Colonic mucosa (tissue), 4 donors: Measurements from ENCODE around the gene PSPH. TPM values are rescaled to one million over a fixed set of nuclear protein-coding genes. Genes with fewer than 3 reads are reported as not detected.
"Not testable (repeated sequence)": the region's sequence is repeated elsewhere in the genome, so short reads cannot be mapped to it uniquely, and the experiment has no call there.

Experiments
- DNase-seq: peaks from one replicate; pipeline ENCODE4 v3.0.0-alpha.2; 2020
- H3K27ac ChIP-seq: fragments of 200-600 bp; one replicate; pipeline ENCODE4 v1.8.0; 2021
- H3K27me3 ChIP-seq: fragments of 200-600 bp; one replicate; pipeline ENCODE4 v1.8.0; 2021
- H3K36me3 ChIP-seq: fragments of 200-600 bp; one replicate; pipeline ENCODE4 v1.8.0; 2021
- H3K4me1 ChIP-seq: fragments of 200-600 bp; one replicate; pipeline ENCODE4 v1.8.0; 2021; ENCODE audit warnings: mild to moderate bottlenecking
- H3K4me3 ChIP-seq: fragments of 200-600 bp; one replicate; pipeline ENCODE4 v1.8.0; 2021
- H3K9ac ChIP-seq, 2 donors: one replicate each; pipeline ENCODE4 v1.7.0; 2013; ENCODE audit warnings: control low read depth in 2 of 2, low read depth in 2 of 2, low read length in 2 of 2
- H3K9me3 ChIP-seq: fragments of 200-600 bp; one replicate; pipeline ENCODE4 v1.8.0; 2021
- CTCF ChIP-seq: fragments of 200-600 bp; IDR thresholded peaks from one replicate; pipeline ENCODE4 v1.8.0; 2022; ENCODE audit warnings: antibody characterized with exemption, mild to moderate bottlenecking
- intact Hi-C: fragments of 100-400 bp; cut with DNase I; formaldehyde crosslinking; loops from one replicate; pipeline ENCODE4 v1.14.1; 2022
- total RNA-seq, 2 donors: library from RNA; stranded (reverse); fragmentation: NEBNext Ultra II Directional in 1 of 2; extraction: Animal tissue kit (Norgen Biotek cat#: 25700) in 1 of 2; gene quantifications; one replicate each; pipeline ENCODE4 v1.2.1, GENCODE V29; 2021
- donor health status: healthy.
- donor health status: DM: no; HTN: no; CAD: no.
- donor health status: DM: no; HTN: no; CAD: no.

PSPH gene
- total RNA-seq, 2 donors from 2014 or later = 7.5 to 23.4 TPM

GRCh38 chr7:56091591-56091990 is 40.3 kb upstream of the PSPH start:
- Histone ChIP-seq H3K4me3 (no peak overlapping the region), H3K27ac (no peak overlapping the region)
- DNase-seq = no peak

GRCh38 chr7:56087445-56087844 is 36.2 kb upstream of the PSPH start:
- H3K36me3 ChIP-seq = no peaks in the 10 kb centered on the region
- H3K9me3 ChIP-seq = no peaks in the 10 kb centered on the region
- H3K4me3 ChIP-seq = no peak overlapping the region
- TF ChIP-seq CTCF = no peak
- no peak overlapping the region for H3K27ac ChIP-seq
- intact Hi-C loops = no loop called here
- H3K4me1 ChIP-seq = no peaks in the 10 kb centered on the region
- no peak for DNase-seq
- no peaks in the 10 kb centered on the region for H3K27me3 ChIP-seq
- peak overlapping the region in 1 of 2 donors; percentile 35 for H3K9ac ChIP-seq

More at GRCh38 chr7:56091591-56091990, 40.3 kb upstream of the PSPH start:
- Histone ChIP-seq H3K27me3 (no peaks in the 10 kb centered on the region), H3K9me3 (no peaks in the 10 kb centered on the region), H3K4me1 (no peaks in the 10 kb centered on the region), H3K36me3 (no peaks in the 10 kb centered on the region), H3K9ac (no peak overlapping the region)
- TF ChIP-seq CTCF = no peak
- intact Hi-C loops = no loop called here

- no peak for DNase-seq
- Histone ChIP-seq H3K4me3 (no peak overlapping the region), H3K9ac (no peak overlapping the region), H3K36me3 (no peaks in the 10 kb centered on the region), H3K4me1 (no peaks in the 10 kb centered on the region), H3K27ac (no peak overlapping the region), H3K9me3 (no peaks in the 10 kb centered on the region), H3K27me3 (no peaks in the 10 kb centered on the region)
- TF ChIP-seq CTCF = no peak
- intact Hi-C loops = no loop called here
Observed at GRCh38 chr7:56086761-56087160, 35.5 kb upstream of the PSPH start.

- H3K27me3 ChIP-seq = no peaks in the 10 kb centered on the region
- H3K4me1 ChIP-seq = no peaks in the 10 kb centered on the region
- no peak overlapping the region for H3K4me3 ChIP-seq
- no peak for DNase-seq
- intact Hi-C loops = no loop called here
- no peak overlapping the region for H3K27ac ChIP-seq
- no peaks in the 10 kb centered on the region for H3K36me3 ChIP-seq
- no peak overlapping the region for H3K9ac ChIP-seq
- no peaks in the 10 kb centered on the region for H3K9me3 ChIP-seq
- no peak for TF ChIP-seq CTCF
Observed at GRCh38 chr7:56083150-56083785, 32.0 kb upstream of the PSPH start.

- Histone ChIP-seq H3K27ac (no peak overlapping the region), H3K9me3 (no peaks in the 10 kb centered on the region), H3K27me3 (no peaks in the 10 kb centered on the region), H3K4me1 (no peaks in the 10 kb centered on the region), H3K9ac (no peak overlapping the region), H3K36me3 (no peaks in the 10 kb centered on the region), H3K4me3 (no peak overlapping the region)
- intact Hi-C loops = no loop called here
- DNase-seq = no peak
- TF ChIP-seq CTCF = no peak
Observed at GRCh38 chr7:56081626-56082340, 30.5 kb upstream of the PSPH start.

GRCh38 chr7:56080726-56081435 is 29.6 kb upstream of the PSPH start:
- intact Hi-C loops, DNase-seq, H3K27ac ChIP-seq, H3K4me1 ChIP-seq, H3K36me3 ChIP-seq, H3K27me3 ChIP-seq, H3K4me3 ChIP-seq, H3K9ac ChIP-seq, H3K9me3 ChIP-seq: not testable (repeated sequence)
